NB4 (cell line): Measurements from ENCODE around the gene PPFIA2.

Experiments
- POLR2A ChIP-seq: IDR thresholded peaks from 2 replicates; pipeline ENCODE4 v1.6.1; 2011; ENCODE audit warnings: mild to moderate bottlenecking; ENCODE audit not compliant: insufficient read length; ENCODE audit errors: extremely low read depth
- TF ChIP-seq, protein P1 (sequence below): IDR thresholded peaks from one replicate; pipeline ENCODE4 v1.5.1; 2012; ENCODE audit warnings: low read depth, low read length

DNA sequence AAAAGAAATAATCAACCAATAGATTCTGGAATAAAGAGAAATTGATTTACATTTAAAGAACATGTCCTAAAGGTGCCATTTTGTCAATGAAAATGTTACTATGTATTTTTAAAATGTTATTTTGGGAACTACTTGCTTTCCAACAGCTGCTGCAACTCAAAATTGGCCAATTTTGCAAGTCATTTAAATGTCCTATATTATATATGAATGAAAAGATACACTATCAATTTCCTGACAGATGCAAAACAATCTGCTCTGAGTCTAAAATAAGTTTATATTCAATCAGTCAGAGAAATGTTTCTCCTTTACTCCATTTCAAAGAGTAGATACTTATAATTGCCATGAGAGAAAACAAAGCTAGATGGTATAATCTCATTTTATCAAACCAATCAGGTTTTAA is 434.1 kb downstream of the PPFIA2 start:
- no peak for TF ChIP-seq POLR2A
- TF ChIP-seq, protein P1, sequence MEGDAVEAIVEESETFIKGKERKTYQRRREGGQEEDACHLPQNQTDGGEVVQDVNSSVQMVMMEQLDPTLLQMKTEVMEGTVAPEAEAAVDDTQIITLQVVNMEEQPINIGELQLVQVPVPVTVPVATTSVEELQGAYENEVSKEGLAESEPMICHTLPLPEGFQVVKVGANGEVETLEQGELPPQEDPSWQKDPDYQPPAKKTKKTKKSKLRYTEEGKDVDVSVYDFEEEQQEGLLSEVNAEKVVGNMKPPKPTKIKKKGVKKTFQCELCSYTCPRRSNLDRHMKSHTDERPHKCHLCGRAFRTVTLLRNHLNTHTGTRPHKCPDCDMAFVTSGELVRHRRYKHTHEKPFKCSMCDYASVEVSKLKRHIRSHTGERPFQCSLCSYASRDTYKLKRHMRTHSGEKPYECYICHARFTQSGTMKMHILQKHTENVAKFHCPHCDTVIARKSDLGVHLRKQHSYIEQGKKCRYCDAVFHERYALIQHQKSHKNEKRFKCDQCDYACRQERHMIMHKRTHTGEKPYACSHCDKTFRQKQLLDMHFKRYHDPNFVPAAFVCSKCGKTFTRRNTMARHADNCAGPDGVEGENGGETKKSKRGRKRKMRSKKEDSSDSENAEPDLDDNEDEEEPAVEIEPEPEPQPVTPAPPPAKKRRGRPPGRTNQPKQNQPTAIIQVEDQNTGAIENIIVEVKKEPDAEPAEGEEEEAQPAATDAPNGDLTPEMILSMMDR, result no peak
